ENCODE measurements around the gene SLC24A3.

DNA sequence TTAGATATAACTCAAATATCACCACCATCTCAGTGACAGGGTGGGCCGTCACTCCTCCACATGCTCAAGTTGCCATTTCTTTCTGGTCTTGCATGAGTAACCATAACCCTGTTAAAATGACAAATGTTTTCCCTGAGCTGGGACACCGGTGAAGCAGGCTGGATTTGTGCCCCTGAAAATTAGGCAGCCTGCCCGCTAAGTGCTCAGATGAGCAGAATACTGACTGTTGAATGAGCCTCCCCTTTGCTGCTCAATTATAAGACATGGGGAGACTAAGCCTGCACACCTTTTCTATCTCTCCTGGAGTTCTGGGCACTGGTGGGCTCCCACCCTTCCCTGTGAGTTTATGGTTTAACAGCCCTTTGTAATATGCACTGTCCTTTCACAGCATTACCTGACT is 161.8 kb downstream of the SLC24A3 start:
- TF ChIP-seq, protein P1, sequence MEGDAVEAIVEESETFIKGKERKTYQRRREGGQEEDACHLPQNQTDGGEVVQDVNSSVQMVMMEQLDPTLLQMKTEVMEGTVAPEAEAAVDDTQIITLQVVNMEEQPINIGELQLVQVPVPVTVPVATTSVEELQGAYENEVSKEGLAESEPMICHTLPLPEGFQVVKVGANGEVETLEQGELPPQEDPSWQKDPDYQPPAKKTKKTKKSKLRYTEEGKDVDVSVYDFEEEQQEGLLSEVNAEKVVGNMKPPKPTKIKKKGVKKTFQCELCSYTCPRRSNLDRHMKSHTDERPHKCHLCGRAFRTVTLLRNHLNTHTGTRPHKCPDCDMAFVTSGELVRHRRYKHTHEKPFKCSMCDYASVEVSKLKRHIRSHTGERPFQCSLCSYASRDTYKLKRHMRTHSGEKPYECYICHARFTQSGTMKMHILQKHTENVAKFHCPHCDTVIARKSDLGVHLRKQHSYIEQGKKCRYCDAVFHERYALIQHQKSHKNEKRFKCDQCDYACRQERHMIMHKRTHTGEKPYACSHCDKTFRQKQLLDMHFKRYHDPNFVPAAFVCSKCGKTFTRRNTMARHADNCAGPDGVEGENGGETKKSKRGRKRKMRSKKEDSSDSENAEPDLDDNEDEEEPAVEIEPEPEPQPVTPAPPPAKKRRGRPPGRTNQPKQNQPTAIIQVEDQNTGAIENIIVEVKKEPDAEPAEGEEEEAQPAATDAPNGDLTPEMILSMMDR (conservative IDR thresholded peaks at IDR 0.05; ENCODE audit: low read depth, low read length): no peak
- no peak for TF ChIP-seq EZH2 (IDR thresholded peaks at IDR 0.05; ENCODE audit: borderline replicate concordance, low read depth, low read length, poor library complexity, severe bottlenecking)
